GM12891 (cell line): ENCODE data around the gene GHR.

Experiments
- PAX5 ChIP-seq: IDR thresholded peaks from 2 replicates; pipeline ENCODE4 v1.6.1; 2011; ENCODE audit warnings: low read length, moderate library complexity, mild to moderate bottlenecking; ENCODE audit not compliant: insufficient read depth, severe bottlenecking
- POLR2A ChIP-seq: IDR thresholded peaks from 2 replicates; pipeline ENCODE4 v1.6.1; 2011; ENCODE audit warnings: low read depth, low read length, control low read depth
- POLR2AphosphoS5 ChIP-seq: IDR thresholded peaks from 2 replicates; pipeline ENCODE4 v1.6.1; 2011; ENCODE audit warnings: low read depth, low read length, control low read depth
- POU2F2 ChIP-seq: IDR thresholded peaks from 2 replicates; pipeline ENCODE4 v1.6.1; 2011; ENCODE audit warnings: low read depth, mild to moderate bottlenecking, control low read depth, low read length, moderate library complexity
- SPI1 ChIP-seq: IDR thresholded peaks from 2 replicates; pipeline ENCODE4 v1.6.1; 2011; ENCODE audit warnings: low read depth, low read length, control low read depth
- TAF1 ChIP-seq: IDR thresholded peaks from 2 replicates; pipeline ENCODE4 v1.6.1; 2011; ENCODE audit warnings: low read depth, low read length, control low read depth

- TF ChIP-seq POLR2A (no peak), SPI1 (no peak), POLR2AphosphoS5 (no peak), TAF1 (no peak), PAX5 (no peak), POU2F2 (no peak)
Observed at GRCh38 chr5:42656651-42657015, 233.4 kb downstream of the GHR start.
